Hematopoietic multipotent progenitor cell treated with erythropoietin and hydrocortisone succinate and interleukin-3 and kit ligand, for 15 days (in vitro differentiated cells): ENCODE measurements around the gene TERB1.

ENCODE experiments used
- DNase-seq: peaks from one replicate; pipeline ENCODE4 v3.0.0-alpha.2; 2015; ENCODE audit warnings: low spot score

TERB1 gene

GRCh38 chr16:66750279-66751052, 50.9 kb downstream of the TERB1 start:
- no peak for DNase-seq

DNA sequence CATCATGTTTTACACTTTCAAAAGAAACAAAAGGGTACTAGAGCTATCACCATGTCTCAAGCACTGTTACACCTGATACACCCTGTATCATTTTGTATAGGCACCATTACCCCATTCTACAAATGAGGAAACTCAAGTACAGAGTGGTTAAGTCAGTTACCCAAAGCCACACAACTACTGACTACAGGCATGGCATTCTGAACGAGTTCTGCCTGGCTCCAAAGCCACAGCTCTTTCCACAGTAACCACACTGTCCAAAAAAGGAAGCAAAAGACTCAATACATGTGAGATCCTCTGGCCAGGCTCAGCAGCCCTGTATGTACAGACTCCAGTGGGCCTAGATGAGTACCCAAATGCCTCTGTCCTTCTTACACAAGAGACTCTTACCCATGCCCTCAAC, 54.7 kb downstream of the TERB1 start:
- no peak for DNase-seq

DNA sequence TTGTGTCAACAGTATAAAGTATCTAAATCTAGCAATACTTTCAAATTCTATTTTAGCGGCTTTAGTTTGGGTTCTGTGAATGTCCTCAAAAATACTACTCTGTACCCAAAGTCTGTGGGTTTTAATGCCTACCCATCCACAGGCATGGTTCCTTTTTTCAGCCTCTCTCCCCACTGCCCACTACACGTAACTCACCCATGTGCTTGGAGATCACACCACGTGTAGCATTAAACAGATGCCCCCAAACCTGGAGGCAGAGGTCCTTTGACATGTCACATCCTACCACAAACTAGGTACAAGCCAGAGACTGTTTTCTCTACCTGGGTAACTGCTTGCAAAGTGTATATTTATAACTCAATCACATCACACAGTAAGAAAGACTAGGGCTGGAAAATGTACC, 55.3 kb downstream of the TERB1 start:
- no peak for DNase-seq

- no peak for DNase-seq
Measured at GRCh38 chr16:66741950-66742808, 59.2 kb downstream of the TERB1 start.

GRCh38 chr16:66741169-66741900, 60.0 kb downstream of the TERB1 start:
- peak; percentile 72 for DNase-seq

DNA sequence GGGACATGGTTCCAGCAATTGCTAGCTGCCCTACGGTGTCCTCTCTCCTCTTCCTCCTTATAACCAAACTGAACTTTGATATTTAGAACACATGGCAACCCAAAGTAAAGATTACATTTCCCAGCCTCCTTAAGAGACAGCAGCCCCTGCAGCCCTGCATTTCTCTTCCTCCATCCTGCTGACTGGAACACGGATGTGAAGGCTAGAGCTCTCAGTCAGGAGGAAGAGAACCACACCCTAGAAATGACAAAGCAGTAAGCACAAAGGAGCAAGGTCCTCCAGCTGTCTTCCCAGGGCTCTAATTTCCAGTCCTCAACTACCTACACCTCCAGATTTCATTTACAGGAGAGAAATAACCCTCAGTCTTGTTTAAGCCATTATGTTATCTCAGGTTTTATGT, 60.9 kb downstream of the TERB1 start:
- peak; percentile 9 for DNase-seq

DNA sequence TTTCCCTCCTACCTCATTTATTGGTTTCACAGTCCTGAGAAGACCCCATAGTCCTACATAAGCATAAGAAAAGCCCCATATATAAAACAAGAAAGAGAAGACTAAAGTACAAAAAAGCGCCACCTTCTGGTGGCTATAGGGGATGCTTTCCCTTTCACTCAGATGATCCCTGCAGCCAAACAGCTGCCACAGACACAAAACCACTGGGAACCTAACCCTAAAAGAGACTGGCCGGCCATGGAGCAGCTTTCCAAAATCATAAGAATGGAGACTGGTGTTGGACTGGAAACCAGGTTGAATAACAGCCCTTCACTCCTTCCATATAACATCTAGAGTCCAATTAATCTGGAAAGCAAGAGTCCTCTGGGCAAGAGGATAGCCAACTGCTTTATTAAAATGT, 61.4 kb downstream of the TERB1 start:
- peak; percentile 62 for DNase-seq

DNA sequence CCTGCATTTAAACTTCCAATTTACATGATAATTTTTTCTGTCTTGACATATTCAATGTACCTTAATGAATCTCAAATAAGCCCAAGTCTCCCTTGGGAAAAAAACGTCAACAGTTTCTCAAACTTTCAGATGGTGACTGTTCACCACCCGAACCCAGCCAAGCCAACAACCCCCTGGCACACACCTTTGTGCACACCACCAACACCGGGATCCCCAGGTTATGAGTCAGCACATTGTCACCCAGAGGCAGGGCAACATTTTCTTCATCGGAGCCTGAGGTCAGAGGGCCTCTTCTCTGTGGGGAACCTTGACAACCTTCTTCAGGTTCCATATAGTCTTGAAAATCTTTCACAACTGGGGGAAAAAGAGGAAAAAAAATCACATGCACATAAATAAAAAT, 65.5 kb downstream of the TERB1 start:
- DNase-seq = no peak

DNA sequence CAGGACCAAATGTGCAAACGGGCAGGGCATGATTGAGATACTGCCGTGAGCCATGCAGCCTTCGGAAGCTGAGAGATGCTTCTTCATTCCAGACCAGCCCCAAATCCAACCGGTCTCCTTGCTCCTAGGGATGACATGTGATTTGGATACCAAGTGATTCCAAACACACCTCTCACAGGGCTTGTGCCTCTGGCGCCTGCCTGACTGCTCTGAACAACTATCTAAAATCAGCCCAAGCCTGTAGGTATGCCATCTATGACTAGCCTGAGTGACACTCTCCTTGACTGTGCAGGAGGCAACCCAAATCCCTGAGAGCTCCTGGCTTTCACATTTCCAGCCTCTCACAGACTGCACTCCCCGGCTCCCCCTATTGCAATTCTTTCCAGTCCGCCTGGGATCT, 70.3 kb downstream of the TERB1 start:
- DNase-seq = no peak

DNA sequence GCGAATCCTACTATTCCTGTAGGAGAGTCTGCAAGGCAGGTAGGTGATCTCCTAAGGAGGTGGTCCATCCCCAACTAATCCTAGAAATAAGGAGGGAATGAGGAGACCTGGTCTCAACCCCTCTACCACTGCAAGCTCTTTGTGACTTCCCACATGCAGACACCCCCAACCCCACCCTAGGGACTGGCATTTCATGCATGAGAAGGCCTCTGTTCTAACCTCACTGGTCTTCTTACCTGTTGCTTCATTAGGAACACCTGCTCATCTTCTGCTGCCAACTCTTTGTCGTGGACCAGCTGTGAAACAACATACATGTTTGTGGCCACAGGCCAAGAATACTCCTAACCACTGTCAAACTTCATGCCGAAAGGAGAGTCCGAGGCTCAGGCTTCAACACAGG, 72.6 kb downstream of the TERB1 start:
- no peak for DNase-seq

- peak; percentile 80 for DNase-seq
Measured at GRCh38 chr16:66728117-66728787, 73.1 kb downstream of the TERB1 start.

DNA sequence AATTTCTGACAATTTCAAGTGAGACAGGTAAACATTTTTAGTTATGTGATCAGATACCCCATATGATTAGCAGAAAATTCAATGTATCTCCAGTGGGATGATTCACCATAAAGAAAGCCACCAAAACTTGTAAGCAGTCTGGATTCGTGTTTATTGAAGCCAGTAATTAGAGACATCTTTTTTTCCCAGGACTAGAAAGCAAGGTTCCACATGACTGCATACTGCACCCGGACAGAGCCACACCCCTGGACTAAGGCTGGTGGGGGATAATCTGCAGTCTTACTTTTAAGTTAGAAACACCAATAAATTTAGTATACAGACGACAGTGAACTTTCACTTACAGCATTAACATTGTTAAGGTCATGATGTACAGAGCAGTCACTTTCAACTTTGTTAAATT, 80.6 kb downstream of the TERB1 start:
- no peak for DNase-seq

GRCh38 chr16:66719246-66719645, 82.1 kb downstream of the TERB1 start:
- DNase-seq = no peak

- no peak for DNase-seq
Measured at GRCh38 chr16:66717776-66718175, 83.6 kb downstream of the TERB1 start.

GRCh38 chr16:66717112-66717675, 84.2 kb downstream of the TERB1 start:
- DNase-seq = no peak

DNA sequence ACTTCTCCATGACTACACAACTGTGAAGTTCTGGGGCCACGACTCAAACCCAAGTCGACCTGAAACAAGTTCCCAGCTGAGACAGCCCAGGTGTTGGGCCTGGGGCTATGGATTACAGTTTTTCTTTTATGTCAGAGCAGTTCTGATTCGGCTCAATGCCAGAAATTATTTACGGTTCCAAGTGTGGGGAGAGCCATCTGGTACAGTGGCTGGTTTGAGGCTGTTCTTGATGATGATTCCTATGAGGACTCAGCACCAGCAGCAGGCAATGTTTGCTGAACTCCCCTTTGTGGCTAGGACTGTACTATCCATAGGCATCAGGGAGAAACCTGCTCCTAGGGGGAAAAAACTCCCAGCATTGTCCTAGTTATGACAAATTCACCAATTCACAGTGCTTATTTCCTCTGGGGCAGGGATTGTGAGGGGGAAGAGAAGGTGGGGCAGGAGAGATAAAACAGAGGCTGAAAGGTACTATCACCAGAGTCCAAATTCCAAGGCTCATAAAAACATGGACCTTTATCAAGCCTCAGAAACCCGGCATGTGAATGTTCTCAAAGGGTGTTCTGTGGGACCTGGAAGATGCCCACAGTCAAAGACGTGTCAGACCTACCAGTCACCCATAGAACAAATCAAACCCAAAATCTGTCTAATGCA, 86.6 kb downstream of the TERB1 start:
- no peak for DNase-seq

GRCh38 chr16:66714062-66714461, 87.3 kb downstream of the TERB1 start:
- no peak for DNase-seq

- DNase-seq = no peak
Measured at GRCh38 chr16:66713076-66713475, 88.3 kb downstream of the TERB1 start.

DNA sequence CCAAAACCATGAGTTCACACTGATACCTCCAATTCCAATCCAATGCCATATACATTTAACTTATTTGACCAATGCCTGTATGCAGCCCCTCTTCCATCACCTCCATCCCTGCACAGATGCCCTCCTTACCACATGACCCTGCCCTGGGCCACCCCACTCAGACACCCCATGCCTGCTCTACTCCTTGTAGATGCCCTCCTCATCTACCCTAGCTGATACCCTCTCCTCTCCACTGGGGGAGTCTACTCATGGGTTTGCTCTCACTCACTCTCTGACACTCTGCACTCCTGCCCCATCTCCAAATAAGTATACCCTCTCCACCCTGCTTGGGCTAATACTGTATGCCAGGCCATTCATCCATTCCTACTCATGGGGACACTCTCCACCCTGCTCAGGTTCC, 88.9 kb downstream of the TERB1 start:
- DNase-seq = no peak

GRCh38 chr16:66711581-66711980, 89.8 kb downstream of the TERB1 start:
- DNase-seq = no peak

- no peak for DNase-seq
Measured at GRCh38 chr16:66706506-66706880, 94.9 kb downstream of the TERB1 start.
